ENCODE results near the gene PANX1.

Gene PANX1

GRCh38 chr11:94193288-94193687, 64.6 kb downstream of the PANX1 start:
- H3K4me3 ChIP-seq (replicated peaks in 1 of 2; ENCODE audit: low read depth in 2 of 2, low read length in 2 of 2) = no peak overlapping the region
- peak; percentile 20 to 67 for DNase-seq (ENCODE audit: low read depth in 2 of 2)
- TF ChIP-seq, protein P1, sequence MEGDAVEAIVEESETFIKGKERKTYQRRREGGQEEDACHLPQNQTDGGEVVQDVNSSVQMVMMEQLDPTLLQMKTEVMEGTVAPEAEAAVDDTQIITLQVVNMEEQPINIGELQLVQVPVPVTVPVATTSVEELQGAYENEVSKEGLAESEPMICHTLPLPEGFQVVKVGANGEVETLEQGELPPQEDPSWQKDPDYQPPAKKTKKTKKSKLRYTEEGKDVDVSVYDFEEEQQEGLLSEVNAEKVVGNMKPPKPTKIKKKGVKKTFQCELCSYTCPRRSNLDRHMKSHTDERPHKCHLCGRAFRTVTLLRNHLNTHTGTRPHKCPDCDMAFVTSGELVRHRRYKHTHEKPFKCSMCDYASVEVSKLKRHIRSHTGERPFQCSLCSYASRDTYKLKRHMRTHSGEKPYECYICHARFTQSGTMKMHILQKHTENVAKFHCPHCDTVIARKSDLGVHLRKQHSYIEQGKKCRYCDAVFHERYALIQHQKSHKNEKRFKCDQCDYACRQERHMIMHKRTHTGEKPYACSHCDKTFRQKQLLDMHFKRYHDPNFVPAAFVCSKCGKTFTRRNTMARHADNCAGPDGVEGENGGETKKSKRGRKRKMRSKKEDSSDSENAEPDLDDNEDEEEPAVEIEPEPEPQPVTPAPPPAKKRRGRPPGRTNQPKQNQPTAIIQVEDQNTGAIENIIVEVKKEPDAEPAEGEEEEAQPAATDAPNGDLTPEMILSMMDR (IDR thresholded peaks at IDR 0.05; ENCODE audit: low read depth, low read length) = no peak

GRCh38 chr11:94194712-94195111, 66.1 kb downstream of the PANX1 start:
- TF ChIP-seq, protein P1 (IDR thresholded peaks at IDR 0.05; ENCODE audit: low read depth, low read length) = no peak
- DNase-seq (ENCODE audit: low read depth in 2 of 2) = no peak

DNA sequence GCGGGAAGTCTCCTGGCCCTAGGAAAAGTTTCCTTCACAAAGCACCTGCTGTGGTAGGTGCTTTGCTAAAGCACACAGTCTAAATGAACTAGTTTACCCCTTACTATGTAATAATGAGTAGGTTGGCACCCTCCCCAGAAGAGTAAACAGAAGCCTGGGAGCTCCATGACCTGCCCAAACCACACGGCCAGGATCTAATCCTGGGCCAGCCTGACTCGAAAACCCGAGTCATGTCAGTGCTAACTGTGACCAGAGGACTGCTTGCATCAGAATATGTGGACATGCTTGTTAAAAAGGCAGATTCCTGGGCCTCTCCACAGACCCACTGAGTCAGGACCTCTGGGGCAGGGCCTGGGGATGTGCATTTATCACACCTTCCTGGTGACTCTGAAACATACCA, 67.7 kb downstream of the PANX1 start:
- TF ChIP-seq, protein P1 (IDR thresholded peaks at IDR 0.05; ENCODE audit: low read depth, low read length) = no peak
- no peak for DNase-seq (ENCODE audit: low read depth in 2 of 2)
- H3K4me3 ChIP-seq (replicated peaks in 1 of 2; ENCODE audit: low read depth in 2 of 2, low read length in 2 of 2) = no peak overlapping the region

More at GRCh38 chr11:94194712-94195111, 66.1 kb downstream of the PANX1 start:
- H3K4me3 ChIP-seq (replicated peaks in 1 of 2; ENCODE audit: low read depth in 2 of 2, low read length in 2 of 2) = no peak overlapping the region

- no peak for DNase-seq (ENCODE audit: low read depth in 2 of 2)
- H3K4me3 ChIP-seq (replicated peaks in 1 of 2; ENCODE audit: low read depth in 2 of 2, low read length in 2 of 2) = no peak overlapping the region
- TF ChIP-seq, protein P1 (IDR thresholded peaks at IDR 0.05; ENCODE audit: low read depth, low read length) = no peak
These were observed 70.1 kb downstream of the PANX1 start for GRCh38 chr11:94198718-94199117.

DNA sequence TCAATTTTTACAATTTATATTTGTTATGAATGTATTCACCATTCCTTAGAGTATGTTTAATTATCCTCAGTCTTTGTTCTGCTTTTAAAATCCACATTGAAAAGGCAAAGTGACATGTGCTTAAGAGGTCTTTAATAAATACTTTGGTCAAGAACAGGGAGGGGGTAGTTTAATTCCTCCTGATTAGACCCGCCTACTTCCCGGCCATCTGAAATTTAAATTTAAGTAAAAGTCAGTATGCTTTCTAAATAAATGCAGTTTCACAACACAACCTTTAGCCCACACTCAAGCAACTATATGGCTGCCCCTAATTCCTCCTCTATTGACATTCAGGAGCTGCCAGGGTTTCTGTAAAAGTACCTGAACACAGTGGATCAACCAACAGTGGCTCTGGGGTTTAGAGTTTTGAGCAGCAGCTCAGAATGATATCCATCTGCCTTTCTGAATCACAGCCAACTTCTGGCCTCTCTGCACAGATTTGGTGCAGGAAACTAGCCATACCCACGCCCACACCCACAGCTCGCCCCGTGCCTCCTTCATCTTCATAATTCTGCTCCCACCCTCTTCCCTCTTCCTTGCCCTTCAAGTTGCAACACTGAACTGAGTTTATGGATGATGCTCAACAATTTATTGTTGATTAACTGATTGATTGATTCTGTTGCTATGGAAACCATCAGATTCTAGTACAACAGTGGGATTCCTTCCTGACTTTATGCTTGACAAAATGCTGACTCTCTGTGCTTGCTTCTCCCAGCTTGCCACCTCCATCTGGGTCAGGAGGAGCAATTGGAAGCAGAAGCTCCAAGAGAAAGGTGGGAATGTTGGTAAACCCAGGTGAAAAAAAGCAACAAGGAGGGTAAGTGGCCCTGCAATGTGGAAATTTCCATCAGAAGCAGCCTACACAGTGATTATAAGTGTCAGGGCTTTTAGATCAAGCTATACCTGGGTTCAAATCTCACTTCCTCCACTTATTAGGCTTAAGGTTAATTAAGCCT, 70.8 kb downstream of the PANX1 start:
- TF ChIP-seq, protein P1 (IDR thresholded peaks at IDR 0.05; ENCODE audit: low read depth, low read length) = no peak
- no peak for DNase-seq (ENCODE audit: low read depth in 2 of 2)
- no peak overlapping the region for H3K4me3 ChIP-seq (replicated peaks in 1 of 2; ENCODE audit: low read depth in 2 of 2, low read length in 2 of 2)

- no peak overlapping the region for H3K4me3 ChIP-seq (replicated peaks in 1 of 2; ENCODE audit: low read depth in 2 of 2, low read length in 2 of 2)
- peak in 1 of 2 donors; percentile 27 for DNase-seq (ENCODE audit: low read depth in 2 of 2)
- TF ChIP-seq, protein P1 (IDR thresholded peaks at IDR 0.05; ENCODE audit: low read depth, low read length) = no peak
These were observed 72.4 kb downstream of the PANX1 start for GRCh38 chr11:94201004-94201465.

Measured in cardiac fibroblast (primary cell).